Neural cell (in vitro differentiated cells): ENCODE results near the gene RANGRF.

Source experiments
- EP300 ChIP-seq: fragments of 450-650 bp; conservative IDR thresholded peaks from 2 replicates; pipeline ENCODE4 v1.6.1; 2014; ENCODE audit warnings: antibody characterized with exemption, mild to moderate bottlenecking, moderate library complexity; ENCODE audit not compliant: poor library complexity, severe bottlenecking
- EZH2 ChIP-seq: fragments of 200-600, 300-800 bp; shearing (Covaris generic), sonication (generic); IDR thresholded peaks from 2 replicates; pipeline ENCODE4 v1.6.1; 2014; ENCODE audit warnings: antibody characterized with exemption, low read length, borderline replicate concordance, mild to moderate bottlenecking; ENCODE audit not compliant: insufficient read depth, poor library complexity, severe bottlenecking
- TF ChIP-seq, protein P1 (sequence below): fragments of 450-650 bp; IDR thresholded peaks from 2 replicates; pipeline ENCODE4 v1.5.1; 2014; ENCODE audit warnings: antibody characterized with exemption, mild to moderate bottlenecking, moderate library complexity; ENCODE audit not compliant: poor library complexity, severe bottlenecking

DNA sequence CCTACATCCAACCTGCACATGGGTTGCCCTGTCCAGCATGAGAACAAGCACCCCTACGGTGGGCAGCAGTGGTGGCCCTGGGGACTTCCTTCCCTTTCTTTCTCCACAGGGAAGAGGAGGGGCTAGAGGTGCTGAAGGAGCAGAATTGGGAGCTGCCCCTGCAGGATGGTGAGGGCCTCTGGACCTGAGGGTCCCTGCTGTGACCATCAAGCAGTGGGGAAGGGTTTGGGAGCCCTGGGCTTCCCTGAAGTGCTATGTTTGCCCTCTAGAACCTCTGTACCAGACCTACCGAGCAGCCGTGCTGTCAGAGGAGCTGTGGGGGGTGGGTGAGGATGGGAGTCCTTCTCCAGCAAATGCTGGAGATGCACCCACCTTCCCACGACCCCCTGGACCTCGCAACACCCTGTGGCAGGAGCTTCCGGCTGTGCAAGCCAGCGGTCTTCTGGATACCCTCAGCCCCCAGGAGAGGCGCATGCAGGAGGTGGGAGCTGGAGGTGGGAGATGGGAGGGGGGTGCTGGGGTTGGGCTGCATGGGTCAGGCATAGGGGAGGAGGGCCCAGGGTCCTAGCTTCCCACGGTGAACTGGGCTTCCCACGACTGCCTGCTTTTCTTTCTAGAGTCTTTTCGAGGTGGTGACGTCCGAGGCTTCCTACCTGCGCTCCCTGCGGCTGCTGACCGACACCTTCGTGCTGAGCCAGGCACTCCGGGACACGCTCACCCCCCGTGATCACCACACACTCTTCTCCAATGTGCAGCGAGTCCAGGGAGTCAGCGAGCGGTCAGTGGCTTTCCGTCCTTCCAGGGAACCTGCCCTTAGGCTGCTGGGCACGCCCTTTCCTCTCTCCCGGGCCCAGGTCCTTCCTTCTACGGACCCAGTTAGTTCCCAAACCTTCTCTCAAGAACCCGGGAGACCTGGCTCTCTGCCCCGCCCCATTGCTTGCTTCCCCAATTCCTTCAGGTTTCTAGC, 26.6 kb downstream of the RANGRF start:
- TF ChIP-seq, protein P1, sequence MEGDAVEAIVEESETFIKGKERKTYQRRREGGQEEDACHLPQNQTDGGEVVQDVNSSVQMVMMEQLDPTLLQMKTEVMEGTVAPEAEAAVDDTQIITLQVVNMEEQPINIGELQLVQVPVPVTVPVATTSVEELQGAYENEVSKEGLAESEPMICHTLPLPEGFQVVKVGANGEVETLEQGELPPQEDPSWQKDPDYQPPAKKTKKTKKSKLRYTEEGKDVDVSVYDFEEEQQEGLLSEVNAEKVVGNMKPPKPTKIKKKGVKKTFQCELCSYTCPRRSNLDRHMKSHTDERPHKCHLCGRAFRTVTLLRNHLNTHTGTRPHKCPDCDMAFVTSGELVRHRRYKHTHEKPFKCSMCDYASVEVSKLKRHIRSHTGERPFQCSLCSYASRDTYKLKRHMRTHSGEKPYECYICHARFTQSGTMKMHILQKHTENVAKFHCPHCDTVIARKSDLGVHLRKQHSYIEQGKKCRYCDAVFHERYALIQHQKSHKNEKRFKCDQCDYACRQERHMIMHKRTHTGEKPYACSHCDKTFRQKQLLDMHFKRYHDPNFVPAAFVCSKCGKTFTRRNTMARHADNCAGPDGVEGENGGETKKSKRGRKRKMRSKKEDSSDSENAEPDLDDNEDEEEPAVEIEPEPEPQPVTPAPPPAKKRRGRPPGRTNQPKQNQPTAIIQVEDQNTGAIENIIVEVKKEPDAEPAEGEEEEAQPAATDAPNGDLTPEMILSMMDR, result no peak
- TF ChIP-seq EZH2 (no peak), EP300 (no peak)
